Tongue (tissue), 2 donors: ENCODE measurements around the gene CDC5L. TPM values are rescaled to one million over a fixed set of nuclear protein-coding genes. Genes with fewer than 3 reads are reported as not detected.

Source experiments
- DNase-seq: peaks from one replicate; pipeline ENCODE4 v3.0.0-alpha.2; 2015
- total RNA-seq: library from RNA; depleted of rRNA; stranded (reverse); fragments of >200 nt; gene quantifications from one replicate; pipeline ENCODE4 v1.2.3, GENCODE V29; 2014

The CDC5L gene
- total RNA-seq, 1 donor from 2014 or later: 38.5 TPM

DNA sequence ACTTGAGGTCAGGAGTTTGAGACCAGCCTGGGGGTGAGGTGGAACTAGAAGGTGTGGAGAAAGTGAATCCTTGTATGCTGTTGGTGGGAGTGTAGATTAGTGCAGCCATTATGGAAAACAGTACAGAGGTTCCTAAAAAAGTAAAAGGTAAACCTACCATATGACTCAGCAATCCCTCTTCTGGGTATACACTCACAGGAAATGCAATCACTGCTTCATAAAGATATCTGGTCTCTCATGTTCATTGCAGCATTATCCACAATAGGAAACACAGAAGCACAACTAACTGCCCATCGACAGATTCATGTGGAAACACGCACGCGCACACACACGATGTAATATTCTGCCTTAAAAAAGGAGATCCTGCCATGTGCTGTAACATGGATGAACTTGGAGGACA lies 66.7 kb downstream of the CDC5L start:
- no peak for DNase-seq

DNA sequence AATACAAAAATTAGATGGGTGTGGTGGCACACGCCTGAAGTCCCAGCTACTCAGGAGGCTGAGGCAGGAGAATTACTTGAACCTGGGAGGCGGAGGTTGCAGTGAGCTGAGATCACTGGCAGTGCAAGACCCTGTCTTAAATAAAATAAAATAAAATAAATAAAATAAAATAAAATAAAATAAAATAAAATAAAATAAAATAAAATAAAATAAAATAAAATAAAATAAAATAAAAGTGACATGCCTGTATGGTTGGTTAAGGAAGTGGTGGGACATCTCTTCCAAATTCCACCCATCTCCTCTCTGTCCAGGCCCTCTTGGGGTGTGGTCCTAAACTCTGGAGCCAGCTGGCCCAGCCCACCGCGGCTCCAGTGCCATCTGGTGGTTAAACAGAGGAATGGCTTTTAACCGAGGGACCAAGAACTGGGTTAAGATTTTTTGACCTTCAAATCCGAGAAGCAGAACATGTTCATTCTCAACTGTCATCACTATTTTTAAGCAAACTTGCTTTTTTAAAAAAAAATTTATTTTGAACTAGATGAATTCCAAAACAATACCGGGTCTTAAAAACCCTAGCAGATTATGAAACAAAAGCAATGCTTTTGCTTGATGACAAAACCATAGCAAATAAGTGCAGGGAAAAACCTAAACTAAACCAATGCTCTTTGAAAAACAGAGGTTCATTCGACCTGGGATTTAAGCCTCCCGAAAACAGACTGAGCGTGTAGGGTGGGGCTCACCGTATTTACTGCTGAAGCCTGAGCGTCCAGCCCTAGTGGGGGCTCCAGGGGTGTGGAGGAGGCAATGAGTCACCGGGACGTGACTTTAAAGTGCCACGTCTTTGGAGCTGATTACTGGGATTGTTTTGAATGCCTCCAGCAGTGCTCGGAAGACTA lies 68.8 kb downstream of the CDC5L start:
- peak; percentile 47 for DNase-seq

DNA sequence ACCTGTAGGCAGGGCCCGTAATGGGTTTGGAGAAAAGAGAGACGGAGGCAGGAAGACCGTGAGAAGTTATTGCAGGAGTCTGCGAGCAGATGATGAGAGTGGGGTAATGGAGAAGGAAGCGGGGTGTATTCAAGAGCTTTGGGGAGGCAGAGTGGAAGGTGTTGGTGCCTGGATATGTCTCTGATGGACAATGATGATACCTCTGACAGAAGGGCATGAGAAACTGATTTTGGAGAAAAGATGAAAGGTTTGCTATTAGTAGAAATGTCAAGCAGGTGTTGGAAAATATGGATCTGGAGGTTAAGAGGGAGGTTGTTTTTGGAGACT lies 69.4 kb downstream of the CDC5L start:
- no peak for DNase-seq

DNA sequence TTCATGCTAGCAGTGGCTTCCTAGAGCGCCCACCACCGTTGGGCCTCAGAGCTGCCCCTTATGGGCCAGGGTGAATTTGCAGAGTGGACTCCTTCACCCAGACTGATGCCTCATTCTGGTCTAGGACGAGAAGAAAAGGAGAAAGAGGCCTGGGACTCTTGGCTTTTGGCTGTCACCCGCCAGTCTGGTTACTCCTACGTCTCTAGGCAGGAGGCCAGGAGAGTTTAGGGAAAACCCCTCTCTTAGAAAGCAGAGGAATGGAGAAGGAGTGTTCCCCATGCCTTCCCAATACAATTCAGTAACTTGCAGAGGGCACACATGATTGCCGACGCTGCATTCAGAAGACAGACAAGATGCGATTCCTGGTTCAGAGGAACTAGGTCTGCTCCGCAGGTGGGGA lies 70.1 kb downstream of the CDC5L start:
- no peak for DNase-seq

DNA sequence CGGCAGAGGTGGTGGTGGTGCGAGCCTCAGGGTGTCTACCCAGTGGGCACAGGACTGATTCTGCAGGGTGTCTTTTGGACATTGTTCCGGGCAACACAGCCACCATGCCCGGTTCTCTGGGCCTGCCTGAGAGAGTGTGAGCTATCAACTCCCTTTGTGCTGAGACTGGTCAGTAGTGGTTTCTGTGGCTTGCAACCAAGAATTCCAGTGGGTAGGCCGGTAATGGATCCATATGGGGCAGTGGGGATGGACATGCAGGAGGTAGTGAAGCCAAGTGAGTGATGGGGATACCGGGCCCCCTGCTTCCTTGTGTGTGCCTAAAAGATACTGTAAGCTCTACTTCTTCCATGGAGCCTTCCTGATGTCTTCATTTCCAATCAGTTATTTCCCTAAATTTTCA lies 71.0 kb downstream of the CDC5L start:
- DNase-seq: no peak

DNA sequence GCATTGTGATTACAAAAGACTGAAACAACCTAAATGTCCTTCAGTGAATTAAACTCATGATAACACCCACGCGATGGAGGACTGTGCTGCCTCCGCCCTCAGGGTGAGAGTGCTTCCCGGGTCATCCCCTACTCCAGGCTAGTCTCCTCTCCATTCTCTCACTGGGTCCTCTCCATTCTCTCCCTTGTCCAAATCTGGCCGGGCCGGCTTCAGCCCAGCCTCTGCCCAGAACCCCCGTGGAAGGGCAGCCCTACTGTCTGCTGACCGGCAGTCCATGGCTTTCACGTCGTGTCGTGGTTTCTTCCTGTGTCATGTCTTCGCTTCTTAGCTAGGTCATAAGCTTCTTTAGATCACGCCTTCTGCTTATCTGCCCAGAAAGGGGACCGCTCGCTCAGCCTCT lies 74.8 kb downstream of the CDC5L start:
- DNase-seq: no peak

DNA sequence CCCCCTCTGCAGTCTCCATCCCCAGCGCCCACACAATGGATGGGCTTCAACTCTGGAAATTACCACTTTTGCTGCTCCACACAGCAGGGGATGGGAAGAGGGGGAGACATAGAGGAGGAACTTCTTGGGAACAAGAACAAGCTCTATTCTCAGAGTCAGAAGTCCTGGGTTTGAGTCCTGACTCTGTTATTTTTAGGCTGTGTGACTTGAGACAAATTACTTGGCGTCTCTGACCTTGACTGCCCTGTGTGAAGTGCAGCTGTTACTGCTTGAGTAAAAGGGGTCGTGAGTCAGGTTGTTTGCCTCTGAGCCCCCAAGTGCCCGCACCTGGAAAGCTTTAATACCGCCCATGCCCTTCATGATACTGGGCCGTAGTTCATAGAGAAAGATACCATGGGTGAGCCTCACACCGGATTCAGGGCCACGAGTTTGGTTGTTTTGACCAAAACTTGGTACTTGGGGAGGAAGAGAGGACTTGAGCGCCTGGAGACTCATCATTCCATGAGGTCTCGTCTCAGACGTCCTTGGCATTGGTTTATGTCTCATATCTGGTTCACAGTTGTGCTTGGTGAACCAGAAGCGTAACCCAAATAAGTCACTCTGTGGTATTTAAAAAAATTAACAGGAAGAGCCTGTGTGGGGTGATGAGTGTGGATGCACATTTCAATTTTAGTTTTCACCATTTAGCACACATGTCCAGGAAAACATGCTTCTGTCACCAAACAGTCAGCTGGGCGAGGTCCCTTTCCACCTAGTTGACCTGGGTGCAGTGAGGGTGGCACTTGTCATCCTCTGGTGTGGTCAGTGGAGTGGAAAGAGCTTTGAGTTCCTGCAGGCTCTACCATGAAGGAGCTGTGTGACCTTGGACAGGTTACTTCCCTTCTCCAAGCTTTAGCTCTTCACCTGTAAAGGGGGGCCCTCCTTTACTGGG lies 75.6 kb downstream of the CDC5L start:
- no peak for DNase-seq

DNA sequence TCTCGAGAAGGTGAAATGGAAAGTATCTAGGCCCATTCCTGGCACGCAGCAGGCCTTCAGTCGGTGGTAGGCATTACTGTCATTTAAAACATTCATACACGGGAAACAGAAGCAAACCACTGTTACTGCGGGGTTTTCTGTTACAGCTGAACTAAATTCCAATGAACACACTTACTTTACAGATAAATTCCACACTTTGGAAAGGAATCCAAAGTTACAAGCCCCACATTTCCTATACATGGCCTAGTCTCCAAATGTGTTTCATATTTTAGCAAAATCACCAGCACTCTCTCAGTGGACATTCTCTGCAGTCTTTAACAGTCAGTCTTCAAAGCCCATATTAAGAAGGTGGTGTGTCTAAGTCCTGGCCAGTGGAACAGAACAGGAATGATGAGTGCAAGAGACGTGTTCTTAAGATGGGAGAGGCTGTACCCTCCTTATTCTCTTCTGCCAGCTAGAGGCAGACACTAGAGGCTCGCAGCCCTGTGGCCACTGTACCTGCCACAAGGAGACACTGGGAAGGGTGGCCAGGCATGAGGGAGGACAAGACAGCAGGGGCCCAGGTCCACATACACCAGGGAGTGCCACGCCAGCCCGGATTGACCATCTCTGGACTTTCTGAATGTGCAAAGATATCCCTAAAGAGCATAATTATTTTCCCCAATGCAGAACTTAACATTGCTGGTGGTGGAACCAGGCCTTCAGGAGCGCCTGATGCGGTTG lies 76.4 kb downstream of the CDC5L start:
- no peak for DNase-seq

DNA sequence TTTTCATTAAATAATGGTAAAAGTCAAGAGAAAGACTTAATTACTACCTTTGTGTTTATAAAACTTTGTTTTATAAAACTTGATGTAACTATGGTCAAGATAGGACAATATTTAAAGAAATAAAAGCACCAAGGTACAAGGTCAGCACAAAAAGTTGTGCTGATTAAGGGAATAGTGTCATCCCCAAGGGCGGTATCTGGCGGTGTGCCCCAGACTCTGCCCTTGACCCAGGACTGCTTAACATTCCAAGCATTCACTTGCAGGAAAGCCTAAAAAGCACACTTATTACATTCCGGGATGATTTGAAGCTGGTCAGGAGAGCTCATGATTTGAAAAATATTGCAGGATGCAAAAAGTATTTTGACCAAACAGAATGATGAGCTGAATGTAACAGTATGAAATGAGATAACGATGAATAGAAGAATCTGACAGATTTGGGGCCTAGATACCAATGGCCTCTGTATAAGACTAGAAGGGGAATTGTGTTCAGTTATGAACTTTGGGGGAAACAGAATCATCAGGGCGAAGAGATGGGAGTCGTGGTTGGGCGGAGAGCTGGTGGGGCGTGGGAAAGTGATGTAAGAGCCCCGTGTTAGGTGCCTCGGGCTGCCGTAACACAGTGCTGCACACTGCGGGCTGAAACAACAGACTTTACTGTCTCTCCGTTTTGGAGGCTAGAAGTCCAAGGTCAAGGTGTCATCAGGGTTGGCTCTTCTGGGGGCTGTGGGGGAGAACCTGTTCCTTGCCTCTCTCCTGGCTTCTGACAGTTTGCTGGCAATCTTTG lies 77.2 kb downstream of the CDC5L start:
- DNase-seq: no peak

DNA sequence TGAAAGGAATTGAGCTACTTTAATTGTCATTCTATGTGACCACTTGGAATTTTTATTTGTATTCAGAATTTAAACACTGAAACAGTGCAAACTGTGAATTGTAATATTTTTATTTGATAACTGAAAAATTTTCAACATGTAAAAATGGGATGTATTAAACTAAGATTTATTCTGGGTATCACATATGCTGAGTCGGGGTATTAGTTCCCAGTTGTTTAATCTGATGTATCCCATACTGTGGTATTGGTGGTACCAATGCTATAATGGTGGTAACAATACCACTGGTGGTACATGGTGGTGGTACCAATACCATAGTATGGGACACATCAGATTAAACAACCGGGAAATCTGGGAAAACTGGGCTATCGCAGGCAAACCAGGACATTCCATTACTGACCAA lies 79.4 kb downstream of the CDC5L start:
- DNase-seq: no peak

DNA sequence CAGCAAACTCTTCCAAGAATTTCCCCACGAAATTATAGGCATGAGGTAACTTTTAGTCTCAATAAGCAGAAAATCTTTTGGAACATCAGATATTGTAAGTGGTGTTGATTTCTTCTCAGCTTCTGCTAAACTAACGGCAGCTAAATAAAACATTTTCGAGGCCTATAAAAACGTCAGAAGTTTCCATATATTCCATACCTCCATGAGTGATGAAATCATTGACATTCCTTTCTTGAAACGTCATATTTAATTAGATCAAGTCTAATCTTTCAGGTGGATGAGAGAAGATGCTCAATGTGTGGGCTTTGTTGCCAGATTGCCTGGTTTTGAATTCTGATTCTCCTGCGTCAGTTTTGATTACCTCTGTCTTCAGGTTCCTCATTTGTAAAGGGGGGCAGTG lies 81.3 kb downstream of the CDC5L start:
- DNase-seq: no peak

DNA sequence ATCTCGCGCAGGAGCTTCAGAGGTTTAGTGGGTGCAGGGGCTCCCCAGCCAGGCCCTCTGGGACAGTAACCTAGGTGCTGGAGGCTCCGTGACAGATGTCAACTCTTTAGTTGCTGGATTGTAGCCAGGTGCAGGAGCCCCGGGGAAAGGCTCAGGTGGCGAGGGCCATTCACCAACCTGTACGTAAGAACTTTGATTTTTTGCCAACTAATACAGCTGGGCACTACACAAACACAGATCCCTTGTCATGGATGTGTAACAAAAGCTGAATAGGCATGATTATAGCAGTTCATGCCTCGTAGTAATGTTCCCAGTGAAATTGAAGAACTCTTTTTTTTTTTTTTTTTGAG lies 82.6 kb downstream of the CDC5L start:
- peak; percentile 62 for DNase-seq

DNA sequence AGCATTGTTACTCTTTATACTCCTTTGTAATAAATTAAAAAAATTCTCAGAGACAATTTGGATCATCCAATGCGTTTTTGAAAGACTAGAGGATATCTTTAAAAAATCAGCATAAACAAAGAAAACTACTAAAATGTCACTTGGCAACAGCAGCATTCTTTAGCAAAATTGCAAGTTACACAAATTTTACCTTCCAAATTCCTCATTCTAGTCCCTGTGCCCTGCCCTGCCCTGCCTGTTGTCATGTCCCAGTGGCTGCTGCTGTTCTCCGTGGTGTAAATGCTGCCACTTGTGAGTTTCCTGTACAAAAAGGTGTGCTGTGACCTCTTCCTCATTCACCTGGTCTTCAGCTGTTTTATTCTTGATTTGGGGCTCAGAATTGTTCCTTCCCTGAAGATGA lies 83.2 kb downstream of the CDC5L start:
- DNase-seq: no peak

DNA sequence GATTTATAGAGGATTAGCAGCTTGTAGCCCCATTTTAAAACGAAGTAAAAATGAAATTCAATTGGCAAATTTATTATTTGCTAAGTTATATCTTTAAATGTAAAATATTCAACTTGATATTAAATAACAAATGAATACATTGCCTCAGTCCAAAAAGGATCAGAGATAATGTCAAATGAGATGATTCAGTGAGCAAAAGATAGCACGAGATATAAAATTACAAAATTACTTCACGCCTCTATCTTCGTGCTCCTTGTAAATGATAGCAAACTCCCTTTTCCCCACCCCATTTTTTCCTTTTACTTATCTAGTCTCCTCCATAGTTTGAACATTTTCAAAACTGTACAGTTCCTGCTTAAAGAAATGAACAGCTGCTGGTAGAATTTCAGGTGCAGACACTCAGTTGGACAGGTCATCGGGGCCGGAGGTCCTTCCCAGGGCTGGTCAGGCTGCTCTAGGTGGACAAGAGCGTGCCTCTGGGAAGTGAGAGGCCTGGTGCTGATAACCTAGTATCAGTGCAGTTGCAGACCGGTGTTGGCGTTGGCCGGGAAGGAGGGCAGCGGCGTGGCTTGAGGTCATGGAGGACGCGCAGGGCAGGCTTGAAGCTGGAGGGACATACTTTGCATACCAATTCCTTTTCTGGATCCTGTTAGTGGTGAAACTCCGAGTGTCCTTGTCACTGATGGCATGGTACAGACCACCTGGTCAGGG lies 83.9 kb downstream of the CDC5L start:
- no peak for DNase-seq

DNA sequence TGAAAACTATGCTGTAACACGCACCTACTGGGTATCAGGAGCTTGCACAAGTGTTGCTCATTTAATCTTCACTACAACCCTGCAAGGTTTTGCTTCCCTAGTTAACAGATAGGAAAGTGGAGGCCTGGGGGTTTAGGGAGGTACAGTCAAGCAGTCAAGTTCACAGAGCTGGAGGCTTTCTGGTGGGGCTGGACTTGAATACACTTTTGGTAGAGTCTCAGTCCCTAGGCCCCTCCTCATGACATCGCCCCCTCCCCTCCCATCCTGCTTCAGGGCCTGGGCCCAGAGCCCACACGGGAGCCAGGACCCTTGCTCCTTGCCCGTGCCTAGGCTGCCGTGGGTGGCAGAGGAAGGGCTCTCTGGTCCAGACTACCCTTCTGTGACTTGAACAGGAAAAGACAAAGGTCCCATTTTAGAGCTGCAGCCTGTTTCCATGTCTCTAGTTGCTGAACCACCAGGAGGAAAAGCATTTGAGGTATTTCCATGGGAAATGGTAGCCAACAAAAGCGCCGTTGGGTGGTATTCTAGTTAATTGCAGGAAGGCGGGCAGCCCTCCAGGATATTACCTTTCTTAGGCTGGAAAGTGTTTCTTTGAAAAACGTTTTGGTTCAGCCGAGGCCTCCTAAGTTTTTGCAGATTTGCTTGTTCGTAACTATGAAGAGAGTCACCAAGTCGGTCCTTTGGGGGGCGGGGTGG lies 84.9 kb downstream of the CDC5L start:
- DNase-seq: no peak

DNA sequence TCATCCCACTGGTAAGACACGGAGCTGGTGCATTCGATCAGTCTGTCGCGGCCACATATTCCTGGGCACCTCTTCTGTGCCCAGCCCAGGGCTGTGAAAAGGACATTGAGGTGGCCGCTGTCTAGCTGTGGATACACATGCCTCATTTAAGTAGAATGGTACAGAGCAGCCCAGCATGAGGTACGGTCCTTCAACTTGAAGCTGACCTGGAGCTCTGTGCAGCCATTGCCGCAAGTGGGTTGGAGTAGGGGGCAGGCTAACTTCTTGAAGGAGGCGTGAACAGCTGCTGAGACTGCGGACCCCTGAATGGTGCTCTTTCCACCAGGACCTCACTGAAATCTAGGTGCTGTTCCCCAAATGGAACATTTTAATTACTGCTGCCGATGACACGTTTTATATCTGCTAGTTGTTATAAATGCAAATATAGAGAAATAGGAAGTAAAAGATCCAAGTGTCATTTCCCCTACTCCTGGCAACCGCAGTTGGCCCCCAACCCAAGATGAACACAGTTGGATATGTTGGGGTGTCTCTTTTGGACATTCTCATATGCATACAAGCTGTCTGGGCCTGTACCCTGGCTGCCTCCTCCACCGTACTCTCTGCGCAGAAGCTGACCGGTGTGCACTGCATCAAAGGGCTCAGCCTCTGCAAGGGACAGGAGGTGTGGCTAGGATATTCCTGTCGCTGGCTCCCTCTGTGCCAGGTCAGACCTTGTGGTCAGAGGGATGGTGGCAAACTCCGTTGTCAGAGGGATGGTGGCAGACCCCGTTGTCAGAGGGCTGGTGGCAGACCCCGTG lies 86.1 kb downstream of the CDC5L start:
- no peak for DNase-seq

DNA sequence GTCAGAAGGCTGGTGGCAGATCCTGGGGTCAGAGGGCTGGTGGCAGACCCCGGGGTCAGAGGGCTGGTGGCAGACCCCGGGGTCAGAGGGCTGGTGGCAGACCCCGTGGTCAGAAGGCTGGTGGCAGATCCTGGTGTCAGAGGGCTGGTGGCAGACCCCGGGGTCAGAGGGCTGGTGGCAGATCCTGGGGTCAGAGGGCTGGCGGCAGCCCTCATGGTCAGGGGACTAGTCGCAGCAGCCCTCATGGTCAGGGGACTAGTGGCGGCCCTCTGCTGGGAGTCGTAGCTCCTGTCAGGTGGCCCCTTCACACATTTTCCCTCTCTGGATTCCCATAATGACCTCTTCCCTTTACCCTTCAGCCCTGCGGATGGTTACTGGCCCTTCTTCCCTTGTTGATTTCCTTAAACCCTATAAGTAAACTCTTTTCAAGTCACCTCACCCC lies 86.7 kb downstream of the CDC5L start:
- no peak for DNase-seq

DNA sequence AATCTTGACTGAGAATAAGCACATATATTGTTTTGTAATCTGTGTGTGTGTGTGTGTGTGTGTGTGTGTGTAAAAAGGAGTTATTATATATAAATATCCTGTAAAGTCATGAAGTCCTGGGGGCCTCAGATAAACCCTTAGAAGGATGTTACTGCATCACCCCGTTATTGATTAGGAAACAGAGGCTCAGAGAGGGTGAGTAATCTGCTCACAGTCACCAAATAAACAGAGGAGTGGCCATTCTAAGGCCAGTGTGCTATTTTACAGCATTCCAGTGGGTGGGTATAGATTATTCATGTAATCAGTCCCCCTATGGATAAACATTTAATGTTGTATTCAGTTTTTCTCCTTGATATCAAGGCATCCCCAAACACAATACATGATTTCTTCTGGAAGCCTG lies 87.1 kb downstream of the CDC5L start:
- no peak for DNase-seq

DNA sequence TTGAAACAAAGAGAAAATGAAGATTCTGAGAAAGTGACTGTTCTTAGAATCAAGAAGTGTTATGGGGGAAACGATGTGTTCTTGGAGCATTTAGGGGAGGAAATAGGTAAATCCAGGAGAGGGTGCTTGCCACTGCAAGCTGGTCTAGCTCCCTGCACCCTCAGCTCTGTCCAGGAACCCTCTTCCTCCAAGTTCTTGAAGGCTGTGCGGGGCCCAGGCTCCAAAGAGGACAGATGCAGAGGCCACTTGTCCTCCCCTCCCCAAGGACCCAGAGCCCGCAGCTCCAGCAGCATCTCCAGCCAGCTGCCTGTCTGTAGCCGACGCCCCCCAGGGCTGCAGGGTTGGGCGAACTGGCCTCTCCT lies 87.9 kb downstream of the CDC5L start:
- DNase-seq: no peak
